ENCODE results near the gene PRODH2.
"Not testable (repeated sequence)": the region's sequence is repeated elsewhere in the genome, so short reads cannot be mapped to it uniquely, and the experiment has no call there.

Gene PRODH2

DNA sequence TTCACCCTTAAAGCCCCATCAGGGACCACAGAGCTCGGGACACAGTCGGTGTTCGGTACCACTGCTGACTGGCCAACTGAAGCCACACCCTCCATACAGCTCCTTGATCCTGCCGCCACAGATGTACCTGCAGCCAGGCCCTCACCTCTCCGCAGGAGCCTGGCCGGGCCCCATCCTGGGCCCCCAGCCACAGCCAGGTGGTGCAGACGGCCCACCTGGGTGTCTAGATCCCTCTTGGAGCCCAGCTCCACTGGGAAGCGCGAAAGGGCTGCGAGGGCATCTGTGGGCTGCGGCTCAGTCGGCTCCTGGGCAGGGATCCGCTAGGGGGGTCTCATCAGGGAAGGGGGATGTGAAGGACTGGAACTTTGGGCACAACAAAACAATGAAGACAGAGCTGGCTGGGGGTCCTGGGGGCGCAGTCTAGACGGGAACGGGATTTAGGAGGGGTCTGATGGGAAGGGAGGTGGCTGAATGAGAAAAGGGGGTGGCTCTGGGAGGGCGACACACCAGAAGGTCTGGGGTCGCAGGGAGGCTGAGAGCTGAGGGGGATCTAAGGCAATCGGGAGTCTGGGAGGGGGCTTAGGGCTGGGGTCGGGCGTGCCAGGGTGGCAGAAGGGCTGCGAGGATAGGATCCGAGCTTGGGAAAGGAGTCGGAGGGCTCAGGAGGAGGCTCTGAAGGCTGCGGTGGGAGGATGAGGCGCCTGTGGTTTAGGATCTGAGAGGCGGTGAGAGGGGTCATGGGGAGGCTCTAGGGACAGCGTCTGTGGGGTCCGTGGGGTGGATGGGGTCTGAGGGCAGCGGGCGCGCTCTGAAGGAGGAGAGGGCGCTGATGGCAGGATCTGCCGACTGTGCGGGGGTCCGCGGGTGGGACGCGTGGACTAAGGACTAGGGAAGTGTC, 15.8 kb downstream of the PRODH2 start:
- H3K9me3 ChIP-seq = 0 out of 2 replicates have a peak, but pooled peaks cover 2% of the 10 kb centered on the region
- no peak for DNase-seq (ENCODE audit: low spot score in 2 of 2)
- no peak overlapping the region for H3K4me3 ChIP-seq
- H3K36me3 ChIP-seq (replicated peaks) = no peaks in the 10 kb centered on the region
- in situ Hi-C loops (cut with MboI; ENCODE audit: low sequenced_read_pairs) = no loop called here
- H3K4me1 ChIP-seq = no peaks in the 10 kb centered on the region
- H3K27me3 ChIP-seq (ENCODE audit: low read depth) = no peaks in the 10 kb centered on the region

DNA sequence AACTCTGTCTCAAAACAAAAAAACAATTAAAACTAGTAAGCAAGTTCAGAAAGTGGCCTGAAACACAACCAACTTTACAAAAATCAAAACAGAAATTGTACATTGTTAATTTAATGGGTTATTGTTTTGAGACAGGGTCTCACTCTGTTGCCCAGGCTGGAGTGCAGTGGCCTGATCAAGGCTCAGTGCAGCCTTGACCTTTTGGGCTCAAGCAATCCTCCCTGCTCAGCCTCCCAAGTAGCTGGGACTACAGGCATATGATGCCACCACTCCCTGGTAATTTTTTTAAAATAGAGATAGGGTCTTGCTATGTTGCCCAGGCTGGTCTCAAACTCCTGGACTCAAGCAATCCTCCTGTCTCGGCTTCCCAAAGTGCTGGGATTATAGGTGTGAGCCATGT, 17.1 kb downstream of the PRODH2 start:
- in situ Hi-C loops (cut with MboI; ENCODE audit: low sequenced_read_pairs); H3K9me3 ChIP-seq; H3K4me3 ChIP-seq; H3K4me1 ChIP-seq; DNase-seq (ENCODE audit: low spot score in 2 of 2); H3K36me3 ChIP-seq (replicated peaks); H3K27me3 ChIP-seq (ENCODE audit: low read depth): not testable (repeated sequence)

DNA sequence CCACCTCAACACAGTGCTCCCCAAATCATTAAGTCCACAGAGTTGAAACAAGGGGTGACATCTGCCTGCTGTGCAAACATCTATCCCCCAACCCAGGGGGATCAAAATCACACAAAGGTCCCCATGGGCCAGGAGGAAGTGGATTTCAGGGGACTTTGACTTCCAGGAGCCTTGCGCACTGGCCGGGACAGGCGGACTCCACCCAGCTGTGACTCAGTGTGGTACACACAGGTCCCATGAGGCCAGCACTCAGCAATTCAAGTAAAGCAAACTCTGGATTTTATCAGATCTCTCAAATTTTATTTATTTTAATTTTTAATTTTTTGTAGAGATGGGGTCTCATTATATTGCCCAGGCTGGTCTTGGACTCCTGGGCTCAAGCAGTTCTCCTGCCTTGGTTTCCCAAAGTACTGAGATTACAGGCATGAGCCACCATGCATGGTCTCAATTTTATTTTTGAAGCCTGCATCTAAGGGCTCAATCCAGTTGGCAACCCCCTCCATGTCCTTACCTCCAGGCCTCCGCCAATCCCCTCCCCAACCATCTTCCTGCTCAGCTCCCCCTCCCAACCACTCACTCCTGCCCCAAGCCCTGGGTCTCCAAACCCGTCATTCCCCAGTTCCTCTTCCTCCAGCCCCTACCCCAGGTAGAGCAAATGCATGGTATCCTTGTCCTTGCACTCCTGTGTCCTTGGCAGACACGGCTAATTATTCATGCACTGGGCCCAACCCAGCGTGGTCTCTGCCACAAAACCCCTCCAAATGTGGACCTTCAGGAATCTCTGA, 19.1 kb downstream of the PRODH2 start:
- no peak overlapping the region for H3K4me3 ChIP-seq
- no peaks in the 10 kb centered on the region for H3K4me1 ChIP-seq
- no peak for DNase-seq (ENCODE audit: low spot score in 2 of 2)
- H3K36me3 ChIP-seq (replicated peaks) = no peaks in the 10 kb centered on the region
- in situ Hi-C loops (cut with MboI; ENCODE audit: low sequenced_read_pairs) = no loop called here
- no peaks in the 10 kb centered on the region for H3K9me3 ChIP-seq
- H3K27me3 ChIP-seq (ENCODE audit: low read depth) = no peaks in the 10 kb centered on the region

DNA sequence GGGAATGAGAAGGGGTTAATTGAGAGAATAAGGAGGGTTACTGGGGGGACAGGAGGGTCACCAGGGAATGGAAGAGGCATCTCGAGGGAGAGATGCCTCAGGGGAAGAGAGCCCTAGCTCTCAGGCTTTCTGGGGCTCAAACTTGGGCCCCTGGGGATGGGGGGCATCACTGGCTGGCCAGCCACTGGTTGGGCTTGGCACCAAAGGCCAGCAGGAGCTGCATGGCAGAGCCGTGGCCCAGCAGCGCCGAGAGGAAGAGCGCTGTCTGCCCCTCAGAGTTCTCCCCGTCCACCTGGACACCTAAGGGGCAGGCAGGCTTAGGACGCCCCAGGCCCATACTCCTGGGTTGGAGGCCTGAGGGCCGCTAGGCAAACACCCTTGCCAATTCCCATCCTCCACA, 19.8 kb downstream of the PRODH2 start:
- H3K4me1 ChIP-seq = no peaks in the 10 kb centered on the region

DNA sequence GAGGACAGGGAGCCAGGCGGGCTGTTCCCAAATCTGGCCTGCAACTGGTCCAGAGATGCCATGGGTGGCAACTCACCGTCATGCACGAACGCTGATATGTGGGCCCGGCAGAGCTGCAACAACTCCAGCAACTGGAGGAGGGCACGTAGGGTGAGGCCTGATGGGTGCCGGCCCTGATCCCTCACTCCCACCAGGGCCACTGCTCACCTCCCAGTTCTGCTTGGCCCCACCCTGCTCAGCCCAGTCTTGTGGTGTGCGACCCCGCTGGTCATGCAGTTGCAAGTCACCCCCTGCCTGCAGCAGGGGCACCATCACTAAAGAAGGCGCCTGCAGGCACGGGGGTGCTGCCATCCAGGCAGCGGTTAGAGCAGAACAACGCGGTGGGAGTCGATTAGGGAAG, 20.3 kb downstream of the PRODH2 start:
- Histone ChIP-seq H3K9me3 (no peaks in the 10 kb centered on the region), H3K4me3 (no peak overlapping the region), H3K4me1 (no peaks in the 10 kb centered on the region), H3K36me3 (replicated peaks) (no peaks in the 10 kb centered on the region), H3K27me3 (ENCODE audit: low read depth) (no peaks in the 10 kb centered on the region)
- no peak for DNase-seq (ENCODE audit: low spot score in 2 of 2)
- in situ Hi-C loops (cut with MboI; ENCODE audit: low sequenced_read_pairs) = no loop called here

More for the DNA sequence above, 19.8 kb downstream of the PRODH2 start:
- no peak for DNase-seq (ENCODE audit: low spot score in 2 of 2)
- Histone ChIP-seq H3K36me3 (replicated peaks) (no peaks in the 10 kb centered on the region), H3K27me3 (ENCODE audit: low read depth) (no peaks in the 10 kb centered on the region), H3K9me3 (no peaks in the 10 kb centered on the region), H3K4me3 (no peak overlapping the region)
- in situ Hi-C loops (cut with MboI; ENCODE audit: low sequenced_read_pairs) = no loop called here

DNA sequence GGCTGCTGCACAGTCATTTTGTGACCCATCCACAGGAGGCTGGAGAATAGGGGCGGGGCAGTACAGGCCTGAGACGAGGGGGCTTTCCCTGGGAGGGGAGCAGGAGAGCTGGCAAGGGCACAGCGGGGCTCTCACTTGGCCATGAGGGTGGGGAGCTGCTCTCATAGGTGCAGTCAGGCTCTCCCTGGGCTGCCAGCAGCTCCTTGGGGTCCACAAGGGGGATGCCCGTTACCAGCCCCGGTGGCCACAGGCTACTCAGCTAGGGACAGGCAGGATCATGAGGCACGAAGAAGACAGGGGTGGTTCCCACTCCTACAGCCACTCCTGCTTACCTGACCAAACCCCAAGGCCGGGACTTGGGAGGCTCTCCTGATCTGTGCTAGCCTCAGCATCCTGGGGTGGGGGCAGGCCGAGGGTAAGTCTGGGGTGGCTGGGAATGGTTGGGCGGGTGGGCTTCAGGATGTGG, 20.8 kb downstream of the PRODH2 start:
- in situ Hi-C loops (cut with MboI; ENCODE audit: low sequenced_read_pairs) = no loop called here
- DNase-seq (ENCODE audit: low spot score in 2 of 2) = no peak
- Histone ChIP-seq H3K36me3 (replicated peaks) (no peaks in the 10 kb centered on the region), H3K4me1 (no peaks in the 10 kb centered on the region), H3K27me3 (ENCODE audit: low read depth) (no peaks in the 10 kb centered on the region), H3K4me3 (no peak overlapping the region), H3K9me3 (no peaks in the 10 kb centered on the region)

DNA sequence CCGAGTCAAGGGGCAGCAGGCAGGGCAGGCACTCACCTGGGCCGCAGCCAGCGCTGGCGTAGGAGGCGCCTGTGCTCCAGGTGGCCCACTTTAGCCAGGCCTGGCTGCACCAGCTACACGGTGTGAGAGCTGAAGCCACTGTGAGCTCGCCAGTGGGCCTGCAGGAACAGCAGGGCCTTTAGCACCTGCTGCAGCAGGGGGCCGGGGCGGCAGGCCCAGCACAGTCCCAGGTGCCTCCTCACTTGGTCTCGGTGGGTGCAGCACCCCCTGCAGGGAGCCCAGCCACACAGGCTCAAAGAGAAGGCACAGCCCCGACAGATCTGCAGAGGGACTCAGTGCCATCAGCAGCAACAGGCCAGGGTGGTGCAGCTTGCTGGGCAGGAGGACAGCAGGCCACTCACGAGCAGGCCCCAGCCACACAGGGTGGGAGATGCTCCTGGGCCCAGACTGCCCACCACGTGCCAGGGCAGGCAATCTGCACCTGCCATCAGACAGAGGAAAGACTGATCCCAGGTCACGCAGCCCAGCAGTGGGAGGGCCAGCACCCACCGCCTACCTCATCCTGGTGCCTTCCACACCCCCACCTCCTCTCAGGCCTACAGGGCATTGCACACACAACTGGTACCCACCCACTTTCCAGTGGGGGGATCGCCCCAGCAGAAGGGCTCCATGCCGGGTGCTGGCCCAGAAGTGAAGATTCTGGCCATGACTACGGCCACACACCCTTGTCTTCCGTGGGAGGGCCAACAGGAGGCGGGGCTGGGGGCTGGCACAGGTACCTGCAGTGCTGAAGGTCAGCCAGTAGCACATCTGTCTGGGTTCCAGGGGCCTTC, 21.4 kb downstream of the PRODH2 start:
- H3K27me3 ChIP-seq (ENCODE audit: low read depth) = no peaks in the 10 kb centered on the region
- H3K36me3 ChIP-seq (replicated peaks) = no peaks in the 10 kb centered on the region
- H3K4me3 ChIP-seq = no peak overlapping the region
- no peaks in the 10 kb centered on the region for H3K4me1 ChIP-seq
- peak in 1 of 2 experiments; percentile 32 for DNase-seq (ENCODE audit: low spot score in 2 of 2)
- in situ Hi-C loops (cut with MboI; ENCODE audit: low sequenced_read_pairs) = no loop called here
- H3K9me3 ChIP-seq = no peaks in the 10 kb centered on the region

DNA sequence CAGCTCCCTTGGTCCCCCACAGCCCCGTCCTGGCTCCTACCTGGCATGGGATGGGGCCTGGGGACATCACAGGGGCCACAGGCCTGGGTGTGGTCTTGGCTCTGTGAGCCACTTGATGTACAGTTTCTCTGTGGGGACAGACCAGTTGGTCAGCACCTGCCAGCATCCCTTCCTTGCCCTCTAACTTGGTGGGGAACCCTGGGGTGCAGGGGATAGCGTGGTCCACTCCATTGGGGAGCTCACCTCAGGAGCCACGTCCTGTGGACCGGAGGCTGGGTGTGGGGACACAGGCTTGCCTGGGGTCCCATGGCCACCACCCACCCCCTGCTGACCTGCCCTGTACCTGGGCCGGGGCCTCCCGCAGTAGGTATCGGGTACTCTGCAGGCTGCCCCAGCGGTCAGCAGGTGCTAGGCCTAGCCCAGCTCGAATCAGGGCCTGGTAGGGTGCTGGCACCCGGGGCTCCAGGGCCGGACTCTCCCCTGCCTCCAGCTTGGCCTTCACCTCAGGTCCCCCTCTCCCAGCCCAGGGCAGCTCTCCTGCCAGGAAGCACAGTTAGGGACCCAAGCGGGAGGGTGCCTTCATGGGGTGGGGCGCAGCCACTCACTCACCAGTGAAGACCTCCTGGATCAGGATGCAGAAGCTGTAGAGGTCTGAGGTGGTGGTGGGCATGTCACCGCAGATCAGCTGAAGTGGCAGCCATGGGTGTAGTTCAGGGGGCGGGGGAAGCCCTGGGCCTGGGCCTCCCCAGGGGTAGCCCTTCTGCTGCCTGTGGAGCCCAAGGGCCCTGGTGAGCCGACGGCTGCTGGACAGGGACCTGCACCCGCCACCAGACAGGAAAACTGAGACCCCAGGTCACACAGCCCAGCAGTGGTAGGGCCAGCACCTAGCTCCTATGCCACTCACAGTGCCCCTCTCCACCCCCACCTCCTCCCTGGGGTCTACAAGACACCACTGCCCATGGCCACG, 22.4 kb downstream of the PRODH2 start:
- Histone ChIP-seq H3K27me3 (ENCODE audit: low read depth) (no peaks in the 10 kb centered on the region), H3K4me1 (no peaks in the 10 kb centered on the region), H3K36me3 (replicated peaks) (no peaks in the 10 kb centered on the region), H3K9me3 (no peaks in the 10 kb centered on the region), H3K4me3 (no peak overlapping the region)
- in situ Hi-C loops (cut with MboI; ENCODE audit: low sequenced_read_pairs) = no loop called here
- DNase-seq (ENCODE audit: low spot score in 2 of 2) = no peak

DNA sequence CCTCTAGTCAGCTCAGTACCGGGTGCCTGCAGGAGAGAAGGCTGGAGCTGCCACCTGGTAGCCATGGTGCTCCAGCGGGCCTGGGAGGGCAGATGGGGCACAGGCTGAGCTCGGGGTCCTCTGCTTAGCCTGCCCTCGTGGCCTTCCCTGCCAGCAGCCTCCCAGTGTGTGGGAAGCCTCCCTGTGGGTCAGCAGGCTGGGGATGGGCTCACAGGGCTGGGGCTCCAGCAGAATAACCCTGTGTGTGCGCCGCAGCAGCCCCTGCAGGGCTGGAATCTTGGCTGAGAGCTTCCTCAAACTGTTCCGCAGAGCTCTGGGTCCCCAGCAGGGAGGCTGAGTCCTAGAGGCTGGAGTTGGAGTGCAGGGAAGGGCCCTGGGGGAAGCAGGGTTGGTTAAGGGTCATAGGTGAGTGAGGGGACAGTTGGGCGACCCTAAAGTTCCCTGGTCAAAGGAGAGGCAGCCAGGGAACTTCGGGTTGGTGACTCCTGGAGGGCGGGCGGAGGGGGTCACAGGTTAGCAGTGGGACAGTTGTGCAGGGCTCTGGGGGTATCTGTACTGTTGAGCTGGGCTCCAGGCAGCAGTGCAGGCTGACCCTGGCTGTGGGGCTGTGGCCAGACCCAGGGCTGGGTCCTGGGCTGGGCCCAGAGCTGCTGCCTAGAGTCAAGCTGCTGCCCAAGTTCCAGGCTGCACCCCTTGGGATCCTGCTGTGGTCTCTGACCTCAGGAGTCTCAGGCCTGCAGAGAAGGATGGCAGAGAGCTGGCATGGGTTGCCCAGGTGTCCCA, 23.3 kb downstream of the PRODH2 start:
- H3K27me3 ChIP-seq (ENCODE audit: low read depth) = no peaks in the 10 kb centered on the region
- in situ Hi-C loops (cut with MboI; ENCODE audit: low sequenced_read_pairs) = no loop called here
- H3K4me1 ChIP-seq = no peaks in the 10 kb centered on the region
- no peak for DNase-seq (ENCODE audit: low spot score in 2 of 2)
- no peaks in the 10 kb centered on the region for H3K36me3 ChIP-seq (replicated peaks)
- H3K9me3 ChIP-seq = no peaks in the 10 kb centered on the region
- no peak overlapping the region for H3K4me3 ChIP-seq

DNA sequence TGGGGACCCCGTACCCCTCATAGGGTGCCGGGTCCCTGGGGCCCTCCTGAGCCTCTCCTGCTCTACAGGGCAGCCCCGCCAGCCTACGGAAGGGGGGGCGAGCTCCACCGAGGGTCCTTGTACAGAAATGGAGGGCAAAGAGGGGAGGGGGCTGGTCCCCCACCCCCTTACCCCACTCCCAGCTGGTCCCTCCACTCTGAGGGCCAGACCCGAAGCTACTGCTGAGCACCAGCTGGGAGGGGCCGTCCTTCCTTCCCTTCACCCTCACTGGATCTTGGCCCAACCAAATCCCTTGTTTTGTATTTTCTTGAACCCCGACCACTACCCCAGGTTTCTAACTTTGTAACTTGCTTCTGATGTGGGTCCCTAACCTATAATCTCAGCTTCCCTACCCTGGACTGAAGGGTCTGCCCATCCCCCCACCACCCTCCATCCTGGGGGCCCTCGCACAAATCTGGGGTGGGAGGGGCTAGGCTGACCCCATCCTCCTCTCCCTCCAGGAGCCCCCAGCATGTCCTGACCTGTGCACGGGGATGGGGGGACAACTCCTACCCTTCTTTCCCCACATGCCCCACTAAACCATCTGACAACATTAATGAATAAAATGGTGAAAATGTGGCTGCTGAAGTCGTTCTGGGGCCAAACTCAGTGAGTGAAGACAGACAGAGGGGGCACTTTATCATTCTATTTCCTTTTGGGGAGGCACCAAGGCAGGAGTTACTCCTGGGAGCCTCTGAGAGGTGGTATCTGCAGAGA, 24.3 kb downstream of the PRODH2 start:
- Histone ChIP-seq H3K27me3 (ENCODE audit: low read depth) (no peaks in the 10 kb centered on the region), H3K9me3 (no peaks in the 10 kb centered on the region), H3K4me1 (no peaks in the 10 kb centered on the region), H3K36me3 (replicated peaks) (no peaks in the 10 kb centered on the region), H3K4me3 (no peak overlapping the region)
- DNase-seq (ENCODE audit: low spot score in 2 of 2) = no peak
- in situ Hi-C loops (cut with MboI; ENCODE audit: low sequenced_read_pairs) = no loop called here

DNA sequence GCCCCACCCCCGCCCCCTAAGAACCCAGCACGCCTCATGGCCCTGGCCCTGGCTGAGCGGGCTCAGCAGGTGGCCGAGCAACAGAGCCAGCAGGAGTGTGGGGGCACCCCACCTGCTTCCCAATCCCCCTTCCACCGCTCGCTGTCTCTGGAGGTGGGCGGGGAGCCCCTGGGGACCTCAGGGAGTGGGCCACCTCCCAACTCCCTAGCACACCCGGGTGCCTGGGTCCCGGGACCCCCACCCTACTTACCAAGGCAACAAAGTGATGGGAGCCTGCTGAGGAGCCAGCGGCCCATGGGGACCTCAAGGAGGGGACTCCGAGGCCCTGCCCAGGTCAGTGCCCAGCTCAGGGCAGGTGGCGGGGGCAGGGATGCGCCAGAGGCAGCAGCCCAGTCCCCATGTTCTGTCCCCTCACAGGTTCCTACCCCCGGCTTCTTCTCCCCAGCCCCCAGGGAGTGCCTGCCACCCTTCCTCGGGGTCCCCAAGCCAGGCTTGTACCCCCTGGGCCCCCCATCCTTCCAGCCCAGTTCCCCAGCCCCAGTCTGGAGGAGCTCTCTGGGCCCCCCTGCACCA, 25.3 kb downstream of the PRODH2 start:
- DNase-seq (ENCODE audit: low spot score in 2 of 2) = no peak
- in situ Hi-C loops (cut with MboI; ENCODE audit: low sequenced_read_pairs) = no loop called here
- H3K36me3 ChIP-seq (replicated peaks) = no peaks in the 10 kb centered on the region
- H3K9me3 ChIP-seq = no peaks in the 10 kb centered on the region
- H3K27me3 ChIP-seq (ENCODE audit: low read depth) = no peaks in the 10 kb centered on the region
- no peaks in the 10 kb centered on the region for H3K4me1 ChIP-seq
- no peak overlapping the region for H3K4me3 ChIP-seq

All from HAP-1 (cell line).